ENCODE measurements around the gene GPC6.
"Not testable (repeated sequence)": the region's sequence is repeated elsewhere in the genome, so short reads cannot be mapped to it uniquely, and the experiment has no call there.

The GPC6 gene

DNA sequence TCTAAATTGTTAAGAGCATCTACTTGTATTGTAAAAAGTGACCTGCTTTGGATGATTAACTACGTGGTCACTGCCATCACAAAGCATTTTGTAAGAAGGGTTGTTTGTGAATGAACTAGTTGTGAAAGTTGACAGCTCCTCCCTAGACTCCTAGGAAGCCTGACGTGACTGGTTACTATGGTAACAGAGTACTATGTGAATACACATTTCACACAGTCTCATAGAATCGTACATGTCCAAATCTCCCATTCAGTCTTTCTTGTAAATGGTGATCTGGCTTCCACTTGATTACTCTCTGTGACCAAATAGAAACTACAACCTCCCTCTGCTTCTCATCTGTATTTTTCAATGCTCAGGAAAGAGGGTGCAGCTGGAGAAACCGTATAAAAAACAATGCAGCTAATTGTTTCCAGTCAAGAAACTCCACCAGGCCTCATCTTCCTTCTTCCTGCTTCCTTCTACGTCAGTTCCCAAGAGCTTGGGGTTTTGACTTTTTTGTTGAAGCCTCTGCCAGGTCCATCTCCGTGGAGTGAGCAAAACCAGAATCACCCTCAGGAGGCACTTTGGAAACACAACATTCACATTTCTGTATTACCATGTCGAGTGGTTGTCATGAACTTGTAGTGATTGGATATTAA lies 83.4 kb downstream of the GPC6 start:
- TF ChIP-seq, protein P1, sequence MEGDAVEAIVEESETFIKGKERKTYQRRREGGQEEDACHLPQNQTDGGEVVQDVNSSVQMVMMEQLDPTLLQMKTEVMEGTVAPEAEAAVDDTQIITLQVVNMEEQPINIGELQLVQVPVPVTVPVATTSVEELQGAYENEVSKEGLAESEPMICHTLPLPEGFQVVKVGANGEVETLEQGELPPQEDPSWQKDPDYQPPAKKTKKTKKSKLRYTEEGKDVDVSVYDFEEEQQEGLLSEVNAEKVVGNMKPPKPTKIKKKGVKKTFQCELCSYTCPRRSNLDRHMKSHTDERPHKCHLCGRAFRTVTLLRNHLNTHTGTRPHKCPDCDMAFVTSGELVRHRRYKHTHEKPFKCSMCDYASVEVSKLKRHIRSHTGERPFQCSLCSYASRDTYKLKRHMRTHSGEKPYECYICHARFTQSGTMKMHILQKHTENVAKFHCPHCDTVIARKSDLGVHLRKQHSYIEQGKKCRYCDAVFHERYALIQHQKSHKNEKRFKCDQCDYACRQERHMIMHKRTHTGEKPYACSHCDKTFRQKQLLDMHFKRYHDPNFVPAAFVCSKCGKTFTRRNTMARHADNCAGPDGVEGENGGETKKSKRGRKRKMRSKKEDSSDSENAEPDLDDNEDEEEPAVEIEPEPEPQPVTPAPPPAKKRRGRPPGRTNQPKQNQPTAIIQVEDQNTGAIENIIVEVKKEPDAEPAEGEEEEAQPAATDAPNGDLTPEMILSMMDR (IDR thresholded peaks at IDR 0.05; ENCODE audit: low read depth, low read length, missing control alignments), result no peak
- H3K4me3 ChIP-seq (ENCODE audit: low read depth, low read length), result no peak overlapping the region
- DNase-seq (ENCODE audit: low read depth), result no peak

DNA sequence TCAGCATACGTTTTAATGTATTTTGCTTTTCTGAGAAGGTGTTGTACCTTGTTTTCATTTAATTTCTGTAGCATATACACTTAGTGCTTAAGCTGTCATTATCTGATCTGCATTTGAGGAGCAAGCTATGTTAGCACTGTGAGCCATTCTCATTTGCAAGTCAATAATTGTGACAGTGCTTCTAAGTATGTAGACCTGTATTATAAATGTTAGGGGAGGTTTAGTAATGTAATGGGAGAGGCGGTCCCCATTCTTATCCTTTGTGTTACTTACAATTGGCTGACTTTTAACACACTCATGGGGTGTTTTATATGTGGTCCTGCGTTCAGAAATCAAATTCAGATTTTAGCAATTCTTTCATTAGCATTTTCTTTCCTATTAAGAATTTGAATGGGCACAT lies 90.2 kb downstream of the GPC6 start:
- TF ChIP-seq, protein P1 (IDR thresholded peaks at IDR 0.05; ENCODE audit: low read depth, low read length, missing control alignments), result no peak
- no peak for DNase-seq (ENCODE audit: low read depth)
- H3K4me3 ChIP-seq (ENCODE audit: low read depth, low read length), result no peak overlapping the region

DNA sequence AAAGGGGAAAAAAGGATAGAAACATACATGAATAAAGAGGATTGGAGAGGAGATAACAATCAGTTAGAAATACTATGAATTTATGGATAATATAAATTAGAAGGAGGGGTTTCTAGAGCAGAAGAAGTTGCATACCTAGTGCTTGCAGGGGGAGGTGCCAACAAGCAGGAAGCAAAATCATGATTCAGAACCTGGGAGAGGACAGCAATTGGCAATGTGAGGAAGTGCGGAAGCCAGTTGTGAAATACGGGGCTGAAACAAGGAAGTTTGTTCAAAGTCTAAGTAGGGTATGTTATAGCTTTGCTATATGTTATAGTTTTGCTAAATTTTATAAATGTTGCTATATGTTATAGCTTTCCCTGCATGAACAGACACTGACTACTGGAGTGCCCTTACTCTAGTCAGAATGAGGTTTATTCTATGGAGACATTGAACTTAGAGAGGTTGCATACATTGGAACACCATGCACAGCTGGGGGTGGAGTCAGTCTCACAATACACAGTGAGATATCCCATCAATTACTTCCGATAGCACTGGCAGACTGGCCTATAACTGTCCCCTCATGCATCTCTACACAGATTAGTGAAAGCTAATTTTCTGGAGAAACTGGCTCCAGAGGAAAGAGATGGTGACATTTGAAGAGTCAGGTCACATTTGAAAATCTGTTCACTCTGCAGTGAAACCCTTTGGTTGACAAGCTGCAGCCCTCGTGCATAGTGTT lies 92.1 kb downstream of the GPC6 start:
- H3K4me3 ChIP-seq (ENCODE audit: low read depth, low read length), result no peak overlapping the region
- TF ChIP-seq, protein P1 (IDR thresholded peaks at IDR 0.05; ENCODE audit: low read depth, low read length, missing control alignments), result no peak
- DNase-seq (ENCODE audit: low read depth), result no peak

DNA sequence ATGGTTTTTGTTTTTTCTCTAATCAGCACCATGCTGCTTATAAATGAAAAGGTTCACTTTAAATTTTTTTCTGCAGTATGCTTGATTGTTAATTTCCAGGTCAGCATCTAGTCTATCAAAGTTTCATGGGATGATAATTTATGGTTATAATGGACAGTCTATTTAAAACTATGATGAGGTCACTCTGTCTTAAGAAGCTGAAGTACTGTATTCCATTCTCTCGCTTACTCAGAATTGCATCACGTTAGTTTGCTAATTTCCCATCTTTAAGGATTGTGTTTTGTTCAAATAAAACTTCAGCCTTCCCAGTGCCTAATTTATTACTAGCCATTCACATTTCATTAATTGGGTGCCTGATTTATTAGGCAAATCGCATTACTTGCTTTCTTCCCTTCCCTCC lies 94.3 kb downstream of the GPC6 start:
- TF ChIP-seq, protein P1 (IDR thresholded peaks at IDR 0.05; ENCODE audit: low read depth, low read length, missing control alignments), result no peak
- no peak for DNase-seq (ENCODE audit: low read depth)
- H3K4me3 ChIP-seq (ENCODE audit: low read depth, low read length), result no peak overlapping the region

DNA sequence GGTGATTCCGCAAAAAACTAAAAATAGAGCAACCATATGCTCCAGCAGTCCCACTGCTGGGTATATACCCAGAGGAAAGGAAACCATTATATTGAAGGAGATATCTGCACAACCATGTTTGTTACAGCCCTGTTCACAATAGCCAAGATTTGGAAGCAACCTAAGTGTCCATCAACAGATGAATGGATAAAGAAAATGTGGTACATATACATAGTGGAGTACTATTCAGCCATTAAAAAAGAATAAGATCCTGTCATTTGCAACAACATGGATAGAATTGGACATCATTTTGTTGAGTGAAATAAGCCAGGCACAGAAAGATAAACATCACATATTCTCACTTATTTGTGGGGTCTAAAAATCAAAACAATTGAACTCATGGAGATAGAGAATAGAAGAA lies 97.3 kb downstream of the GPC6 start:
- H3K4me3 ChIP-seq (ENCODE audit: low read depth, low read length), result not testable (repeated sequence)

DNA sequence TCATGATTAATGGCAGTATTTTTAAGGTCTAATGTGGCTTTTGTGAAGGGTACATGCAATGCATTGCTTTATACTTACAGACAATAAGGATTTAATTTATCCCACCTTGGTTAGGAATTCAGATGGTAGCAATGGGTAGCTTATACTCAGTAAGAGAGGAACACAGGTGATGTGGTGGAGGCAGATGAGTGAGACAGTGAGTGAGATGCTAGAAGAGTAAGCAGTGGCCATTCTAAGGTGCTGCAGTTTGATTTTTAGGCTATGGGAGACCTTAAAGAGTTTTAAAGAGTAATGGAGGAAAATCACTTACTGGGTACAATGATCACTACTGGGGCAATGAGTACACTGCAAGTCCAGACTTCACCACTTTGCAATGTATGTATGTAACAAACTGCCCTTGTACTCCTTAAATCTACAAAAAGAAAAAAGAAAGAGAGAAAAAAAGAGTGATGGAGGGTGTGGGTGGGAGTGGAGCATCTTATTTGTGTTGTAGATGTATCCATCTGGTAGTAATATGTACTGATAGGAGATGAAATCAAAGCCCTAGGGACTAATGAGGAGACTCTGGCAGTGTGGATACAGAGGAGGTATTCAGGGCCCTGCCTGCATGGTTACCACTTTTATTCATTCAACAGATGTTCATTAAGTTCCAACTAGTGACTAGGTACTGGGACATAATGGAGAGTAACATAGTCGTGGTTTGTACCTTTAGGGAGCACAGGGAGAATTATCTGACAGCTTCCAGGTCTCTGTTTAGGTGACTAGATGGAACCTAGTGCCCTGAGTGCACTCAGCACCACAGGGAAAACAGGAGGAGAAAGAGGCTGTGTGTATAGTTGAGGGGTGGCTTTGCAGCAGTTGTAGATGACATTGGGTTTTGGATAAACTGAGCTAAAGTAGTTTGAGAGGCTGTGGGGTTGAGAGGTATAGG lies 99.0 kb downstream of the GPC6 start:
- TF ChIP-seq, protein P1 (IDR thresholded peaks at IDR 0.05; ENCODE audit: low read depth, low read length, missing control alignments), result no peak
- no peak overlapping the region for H3K4me3 ChIP-seq (ENCODE audit: low read depth, low read length)
- no peak for DNase-seq (ENCODE audit: low read depth)

More for the DNA sequence above, 97.3 kb downstream of the GPC6 start:
- not testable (repeated sequence) for DNase-seq (ENCODE audit: low read depth)

DNA sequence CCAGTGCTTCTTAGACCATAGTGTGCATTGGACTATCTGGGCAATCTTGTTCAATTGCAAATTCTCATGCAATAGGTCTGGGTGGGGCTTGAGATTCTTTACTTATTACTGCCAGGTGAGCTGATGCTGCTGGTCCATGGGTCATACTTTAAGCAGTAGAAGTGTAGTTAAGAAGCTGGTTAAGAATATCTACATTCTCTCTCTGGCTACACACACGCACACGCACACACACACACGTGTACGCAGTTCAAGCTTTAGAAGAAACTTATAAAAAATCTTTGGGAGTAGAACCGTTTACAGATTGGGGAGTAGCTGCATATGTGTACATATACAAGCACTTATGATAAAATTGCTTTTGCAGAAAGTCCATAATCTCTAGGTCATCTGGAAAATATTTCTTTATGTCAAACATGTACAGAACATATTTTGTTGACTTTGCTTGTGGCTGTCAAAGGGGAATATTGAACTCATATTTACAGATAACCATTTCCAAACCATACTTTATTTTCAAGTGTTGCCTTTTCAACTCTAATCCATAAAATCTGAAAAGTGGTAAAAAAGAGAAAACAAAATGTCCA lies 99.7 kb downstream of the GPC6 start:
- TF ChIP-seq, protein P1 (IDR thresholded peaks at IDR 0.05; ENCODE audit: low read depth, low read length, missing control alignments), result no peak
- no peak for DNase-seq (ENCODE audit: low read depth)
- H3K4me3 ChIP-seq (ENCODE audit: low read depth, low read length), result no peak overlapping the region

Measured in GM12864 (cell line).